ENCODE data around the gene FGD4.

Gene FGD4

DNA sequence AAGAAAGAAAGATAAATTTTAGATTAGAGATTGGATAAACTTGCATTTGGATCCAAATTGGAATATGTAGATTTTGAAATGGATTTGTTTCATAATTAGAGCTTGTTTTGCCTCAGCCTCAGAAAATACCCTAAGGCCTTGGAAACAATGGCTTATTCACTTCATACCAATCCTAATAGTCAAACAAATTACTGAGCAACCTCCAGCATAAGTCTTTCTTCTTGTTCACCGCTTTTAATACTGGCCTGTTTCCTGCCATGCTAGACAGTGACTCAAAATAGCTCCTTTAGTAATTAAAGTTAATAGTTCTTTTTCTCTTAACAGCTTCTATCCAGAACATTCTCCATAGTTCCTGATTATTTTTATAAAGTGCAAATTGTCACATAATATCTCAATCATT, 168.9 kb downstream of the FGD4 start:
- no peak for DNase-seq

DNA sequence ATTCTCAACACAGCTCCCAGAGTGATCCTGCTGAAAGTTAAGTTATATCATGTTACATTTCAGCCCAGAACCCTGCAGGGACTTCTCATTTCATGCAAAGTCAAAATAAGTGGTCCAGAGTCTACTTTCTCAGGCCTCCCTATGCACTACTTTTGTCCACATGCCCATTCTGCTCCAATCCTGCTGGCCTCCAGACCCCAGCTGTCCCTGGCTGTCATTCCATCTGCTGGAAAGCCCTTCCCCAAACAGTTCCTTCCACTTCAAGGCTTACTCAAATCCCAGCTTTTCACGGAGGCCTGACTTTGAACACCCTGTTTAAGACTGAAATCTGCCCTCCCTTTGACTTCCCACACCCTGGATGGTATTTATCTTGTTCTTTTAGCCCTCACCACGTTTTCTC, 169.9 kb downstream of the FGD4 start:
- no peak for DNase-seq

DNA sequence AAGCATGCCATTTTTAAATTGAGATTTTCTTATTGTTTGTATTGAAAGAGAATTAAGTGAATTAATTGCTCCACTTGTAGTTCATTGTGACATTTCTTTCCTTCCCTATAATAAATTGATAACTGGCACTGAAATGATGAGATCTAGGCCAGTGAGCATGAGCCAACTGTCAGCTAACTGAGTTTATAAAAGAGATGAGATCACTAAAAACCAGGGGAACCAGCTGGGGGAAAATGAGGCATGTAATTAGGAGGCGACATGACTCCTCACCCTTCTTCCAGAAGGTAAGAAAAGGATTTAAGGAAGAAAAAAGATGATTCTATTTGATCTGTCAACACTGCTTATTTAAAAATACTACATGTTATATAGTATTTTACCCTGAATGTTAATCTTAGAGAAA, 175.2 kb downstream of the FGD4 start:
- DNase-seq, result no peak

DNA sequence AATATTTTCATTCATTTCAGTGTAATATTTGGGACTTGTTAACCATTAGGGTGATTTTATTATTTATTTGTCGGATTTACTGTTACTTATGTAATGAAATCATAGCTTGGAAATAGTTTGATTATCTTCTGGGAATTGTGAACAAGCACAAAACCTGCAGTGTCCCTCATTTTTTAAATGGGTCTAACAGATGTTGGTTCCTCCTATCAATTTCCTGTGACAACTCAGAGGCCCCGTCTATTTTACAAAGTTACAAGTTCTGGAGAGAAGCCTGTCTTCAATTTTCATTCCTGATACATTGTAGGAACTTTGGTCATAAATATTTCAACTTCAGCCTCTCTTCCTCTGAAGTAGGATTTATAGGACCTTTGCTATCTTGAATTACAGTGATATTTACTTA, 178.0 kb downstream of the FGD4 start:
- no peak for DNase-seq

DNA sequence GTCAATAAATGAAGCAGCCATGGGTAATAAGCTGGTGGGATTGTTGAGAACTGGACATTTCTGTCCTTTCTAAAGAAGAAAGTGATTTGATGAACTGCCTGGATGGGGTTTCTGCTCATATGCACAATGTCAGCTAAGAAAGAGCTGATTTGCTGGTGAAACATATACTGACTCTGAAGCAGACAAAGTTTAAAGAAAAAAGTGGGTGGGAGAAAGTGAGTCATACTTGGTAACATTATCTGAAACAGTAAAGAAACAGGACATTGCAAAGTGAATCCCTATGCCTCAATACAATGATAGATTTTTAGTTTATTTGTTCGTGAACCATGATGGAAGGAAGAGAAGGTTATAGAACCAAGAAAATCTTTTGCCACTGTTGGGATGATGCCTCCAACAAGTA, 184.2 kb downstream of the FGD4 start:
- DNase-seq, result no peak

DNA sequence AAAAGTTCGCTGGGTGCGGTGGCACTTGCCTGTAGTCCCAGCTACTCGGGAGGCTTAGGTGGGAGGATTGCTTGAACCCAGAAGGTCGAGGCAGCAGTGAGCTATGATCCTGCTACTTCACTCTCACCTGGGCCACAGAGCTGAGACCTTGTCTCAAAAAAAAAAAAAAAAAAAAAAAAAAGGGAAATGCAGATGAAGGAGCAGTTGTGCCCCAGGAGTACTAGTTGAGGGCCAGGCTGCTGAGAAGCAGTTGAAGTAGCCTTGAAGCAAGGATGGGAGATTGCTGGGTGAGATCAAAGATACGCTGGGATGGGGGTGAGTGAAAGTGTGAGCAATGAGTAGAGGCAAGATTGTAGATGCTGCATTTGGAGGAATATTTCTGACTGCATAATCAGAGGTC, 186.3 kb downstream of the FGD4 start:
- DNase-seq, result no peak

DNA sequence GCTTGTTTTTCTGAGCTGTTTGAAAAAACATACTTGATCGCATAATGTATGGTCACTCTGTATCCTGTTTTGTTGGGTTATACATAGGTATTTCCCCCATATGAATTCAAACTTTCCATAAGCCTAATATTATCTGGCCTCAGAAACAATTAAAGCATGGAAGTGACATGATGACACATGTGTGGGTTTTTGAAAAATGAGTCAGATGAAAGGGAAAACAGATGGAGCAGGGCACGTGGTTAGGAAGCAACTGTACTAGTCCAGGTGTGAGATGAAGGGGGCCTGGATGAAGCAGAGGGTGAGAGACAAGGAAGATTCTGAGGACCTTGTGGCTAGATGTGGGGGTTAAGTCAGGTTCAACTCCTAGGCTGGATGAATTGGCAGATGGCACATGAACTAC, 187.0 kb downstream of the FGD4 start:
- DNase-seq, result no peak

DNA sequence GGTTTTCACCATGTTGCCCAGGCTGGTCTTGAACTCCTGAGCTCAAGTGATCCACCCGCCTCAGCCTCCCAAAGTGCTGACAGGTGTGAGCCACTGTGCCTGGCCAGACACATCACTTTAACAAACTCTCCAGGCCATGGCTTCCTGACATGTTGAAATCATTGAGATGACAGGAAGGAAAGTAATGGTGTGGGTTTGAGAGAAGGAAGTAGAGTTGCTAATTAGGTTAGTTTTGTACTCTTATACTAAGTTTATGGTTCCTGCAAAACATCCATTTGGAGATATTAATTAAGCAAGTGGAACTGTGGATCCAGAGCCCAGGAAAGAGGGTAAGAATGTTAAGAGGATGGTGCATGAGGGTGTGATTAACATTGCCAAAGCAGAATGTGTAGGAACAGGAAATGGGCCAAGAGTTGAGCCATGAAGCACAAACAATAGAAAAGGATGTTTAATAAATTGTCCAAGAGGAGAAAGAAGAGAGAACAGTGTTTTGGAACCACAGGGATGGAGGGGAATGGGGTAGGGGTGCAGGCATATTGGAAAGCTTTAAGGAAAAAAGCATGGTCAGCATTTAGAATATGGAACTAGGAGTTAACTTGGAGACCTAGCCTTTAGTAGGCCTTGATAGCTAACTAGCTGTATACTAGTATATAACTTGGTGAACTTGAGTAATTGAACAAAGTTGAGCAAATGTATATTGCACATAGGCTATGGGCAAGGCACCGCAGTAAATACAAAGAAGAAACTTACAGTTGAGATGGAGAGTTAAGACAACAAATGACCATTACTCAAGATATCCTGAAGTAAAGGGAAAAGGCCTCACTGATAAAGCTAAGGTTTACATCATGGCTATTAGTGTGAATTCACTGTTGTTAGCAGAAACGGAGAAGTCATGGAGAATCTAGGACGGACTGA, 188.5 kb downstream of the FGD4 start:
- DNase-seq, result no peak

DNA sequence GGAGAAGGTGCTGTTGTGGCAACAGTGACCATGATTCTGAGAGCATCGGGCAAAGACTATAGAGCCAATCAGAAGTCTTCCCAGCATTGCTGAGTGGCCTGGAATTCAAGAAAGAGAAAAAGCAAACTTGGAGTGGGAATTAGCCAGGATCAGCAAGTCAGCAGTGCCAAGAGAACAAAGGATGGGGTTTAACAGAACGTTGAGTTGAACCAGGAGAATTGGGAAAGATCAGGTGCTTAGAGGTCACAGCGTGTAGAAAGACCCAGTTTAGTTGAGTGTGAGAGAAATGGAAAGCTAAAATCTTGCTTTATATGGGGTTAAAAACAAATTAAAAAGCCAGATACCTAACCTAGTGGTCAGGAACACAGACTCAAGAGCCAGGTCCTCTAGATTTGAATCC, 189.2 kb downstream of the FGD4 start:
- no peak for DNase-seq

DNA sequence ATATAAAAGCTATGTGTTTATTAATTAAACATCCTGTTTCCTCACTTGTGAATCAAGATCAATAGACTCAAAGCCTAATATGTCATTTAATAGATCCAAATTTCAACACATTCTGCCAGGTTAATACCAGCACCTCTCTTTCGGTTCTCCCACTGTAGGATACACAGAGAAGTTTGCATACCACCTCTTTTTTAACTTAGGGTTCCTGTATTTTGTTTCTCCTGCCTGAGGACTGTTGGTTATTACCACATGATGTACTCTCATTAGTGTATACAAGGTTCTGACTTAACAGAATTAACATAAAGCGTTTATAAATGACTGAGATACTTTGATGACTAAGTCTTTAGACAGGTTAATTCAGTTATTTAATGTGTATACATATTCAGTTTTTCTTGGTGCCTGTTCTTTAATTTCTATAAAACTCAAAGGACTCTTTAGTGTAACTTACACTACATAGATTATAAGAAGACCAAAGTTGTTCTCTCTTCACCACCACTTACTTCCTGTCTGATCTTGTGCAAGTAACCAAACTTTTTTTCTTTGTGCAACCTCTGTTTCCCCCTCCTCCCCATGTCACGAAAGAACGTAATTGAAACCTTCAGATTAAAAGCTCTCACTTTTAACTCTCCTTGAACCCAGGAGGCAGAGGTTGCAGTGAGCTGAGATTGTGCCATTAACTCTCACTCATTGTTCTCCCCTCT, 190.0 kb downstream of the FGD4 start:
- no peak for DNase-seq

DNA sequence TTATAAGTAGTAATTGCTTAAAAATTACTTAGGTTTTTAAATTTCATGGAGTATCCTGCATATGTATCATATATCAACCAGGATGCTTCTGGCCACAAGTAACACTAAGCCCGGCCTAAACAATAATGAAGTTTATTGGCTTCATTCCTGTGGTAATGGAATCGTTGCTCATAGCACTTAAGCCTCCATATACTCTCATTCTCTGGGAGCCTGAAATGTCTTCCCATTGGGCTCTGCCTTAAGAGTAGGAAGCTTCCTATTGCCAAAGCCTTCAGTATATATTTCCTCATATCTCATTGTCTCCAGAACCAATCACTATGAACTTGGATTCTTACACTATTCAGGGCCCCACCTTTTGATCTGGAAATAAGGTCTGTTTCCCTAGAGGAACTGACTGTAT, 195.9 kb downstream of the FGD4 start:
- no peak for DNase-seq

DNA sequence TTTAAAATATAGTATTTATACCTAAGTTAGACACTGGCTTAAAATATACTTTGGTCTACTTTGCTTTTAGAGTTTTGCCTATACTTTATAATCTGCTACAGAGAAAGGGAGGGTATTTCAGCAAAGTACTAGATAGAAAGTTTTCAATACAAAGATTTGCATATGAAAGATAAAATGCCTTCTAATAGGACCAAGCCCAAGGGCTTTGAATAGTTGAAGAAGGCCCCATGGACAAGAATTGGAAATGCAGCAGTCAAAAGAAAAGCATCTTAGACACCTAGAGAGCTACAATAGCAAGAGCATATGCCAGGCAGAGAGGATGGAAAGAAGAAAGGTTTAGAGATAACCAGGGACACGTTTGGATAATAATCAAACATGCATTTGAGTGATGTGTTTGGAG, 196.7 kb downstream of the FGD4 start:
- no peak for DNase-seq

DNA sequence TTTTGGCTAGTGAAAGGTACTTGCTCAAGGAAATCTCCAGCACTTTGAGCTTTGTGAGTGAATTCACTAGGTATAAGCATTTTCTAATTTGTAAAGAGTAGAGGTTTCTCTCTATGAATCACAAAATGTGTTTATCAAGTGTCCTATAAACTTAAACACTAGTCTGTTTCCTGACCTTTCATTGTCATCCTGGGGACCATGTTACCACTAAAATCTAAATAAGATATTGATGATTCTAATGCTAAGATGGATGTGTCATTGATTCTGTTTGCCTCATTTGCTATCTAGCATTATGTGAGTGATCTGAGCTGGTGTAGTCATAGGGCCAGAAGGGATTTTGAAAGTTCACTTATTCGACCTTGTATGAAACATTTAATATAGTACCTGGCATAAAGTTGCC, 199.3 kb downstream of the FGD4 start:
- no peak for DNase-seq

DNA sequence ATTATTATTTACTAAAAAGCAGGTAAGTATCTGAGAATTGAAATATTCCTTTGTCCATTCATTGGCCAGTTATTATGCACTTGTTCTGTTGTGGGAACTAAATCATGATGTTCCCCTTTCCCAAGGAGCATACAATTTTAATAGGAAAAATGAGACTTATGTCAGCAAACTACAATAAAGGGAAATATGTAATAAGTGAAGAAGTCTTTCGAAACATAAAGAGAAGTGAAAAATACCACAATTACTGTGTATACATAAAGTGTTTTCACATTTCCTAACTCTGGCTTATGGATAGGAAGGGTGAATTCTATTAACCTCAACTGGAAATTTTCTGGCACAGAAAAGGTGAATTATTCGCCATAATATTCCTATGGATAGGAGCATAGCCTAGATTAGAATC, 201.3 kb downstream of the FGD4 start:
- no peak for DNase-seq

DNA sequence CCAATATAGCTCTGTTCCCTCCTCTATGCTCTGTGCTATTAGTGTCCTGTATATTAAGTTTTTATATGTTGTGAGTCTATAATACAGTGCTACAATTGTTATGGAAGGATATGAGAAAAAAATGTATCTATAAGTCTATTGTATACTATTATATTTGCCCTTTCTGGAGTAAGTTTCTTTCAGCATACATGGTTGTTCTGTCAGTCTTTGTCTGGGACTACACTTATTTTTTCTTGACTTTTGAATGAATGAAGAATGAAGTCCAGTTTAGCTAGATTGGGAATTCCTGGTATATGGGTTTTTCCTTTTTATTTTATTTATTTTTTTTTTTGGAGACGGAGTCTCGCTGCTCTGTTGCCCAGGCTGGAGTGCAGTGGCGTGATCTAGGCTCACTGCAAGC, 203.7 kb downstream of the FGD4 start:
- DNase-seq, result no peak

DNA sequence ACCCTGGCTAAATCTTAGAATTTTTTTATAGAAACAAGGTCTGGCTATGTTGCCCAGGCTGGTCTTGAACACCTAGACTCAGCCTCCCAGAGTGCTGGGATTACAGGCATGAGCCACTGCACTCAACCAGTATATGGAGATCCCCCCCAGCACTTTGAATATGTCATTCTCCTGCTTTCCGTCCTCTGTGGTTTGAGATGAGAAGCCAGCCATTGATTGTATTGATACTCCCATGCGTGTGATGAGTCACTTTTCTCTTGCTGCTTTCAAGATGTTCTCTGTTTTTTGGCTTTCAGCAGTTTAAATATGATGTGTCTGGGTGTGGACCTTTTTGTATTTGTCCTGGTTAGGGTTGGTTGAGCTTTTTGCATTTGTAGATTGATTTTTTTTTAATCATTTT, 204.5 kb downstream of the FGD4 start:
- no peak for DNase-seq

DNA sequence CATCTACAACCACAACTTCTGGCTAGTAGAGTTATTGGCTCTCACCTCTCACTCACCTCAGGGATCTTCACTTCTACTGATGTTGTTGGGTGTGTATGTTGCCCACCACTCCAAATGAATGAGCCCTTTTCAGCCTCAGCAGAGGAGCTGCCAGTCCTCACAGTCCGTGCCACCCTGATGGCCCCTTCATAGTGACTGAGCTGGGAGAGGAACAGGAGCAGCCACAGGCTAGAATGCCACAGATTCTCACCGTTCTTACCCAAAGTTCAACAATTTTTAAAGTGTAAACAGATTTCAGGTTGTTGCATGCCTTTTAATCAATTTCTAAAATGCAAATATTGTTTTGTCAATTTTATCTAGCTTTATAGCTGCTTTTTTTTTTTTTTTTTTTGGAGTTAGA, 205.2 kb downstream of the FGD4 start:
- no peak for DNase-seq

DNA sequence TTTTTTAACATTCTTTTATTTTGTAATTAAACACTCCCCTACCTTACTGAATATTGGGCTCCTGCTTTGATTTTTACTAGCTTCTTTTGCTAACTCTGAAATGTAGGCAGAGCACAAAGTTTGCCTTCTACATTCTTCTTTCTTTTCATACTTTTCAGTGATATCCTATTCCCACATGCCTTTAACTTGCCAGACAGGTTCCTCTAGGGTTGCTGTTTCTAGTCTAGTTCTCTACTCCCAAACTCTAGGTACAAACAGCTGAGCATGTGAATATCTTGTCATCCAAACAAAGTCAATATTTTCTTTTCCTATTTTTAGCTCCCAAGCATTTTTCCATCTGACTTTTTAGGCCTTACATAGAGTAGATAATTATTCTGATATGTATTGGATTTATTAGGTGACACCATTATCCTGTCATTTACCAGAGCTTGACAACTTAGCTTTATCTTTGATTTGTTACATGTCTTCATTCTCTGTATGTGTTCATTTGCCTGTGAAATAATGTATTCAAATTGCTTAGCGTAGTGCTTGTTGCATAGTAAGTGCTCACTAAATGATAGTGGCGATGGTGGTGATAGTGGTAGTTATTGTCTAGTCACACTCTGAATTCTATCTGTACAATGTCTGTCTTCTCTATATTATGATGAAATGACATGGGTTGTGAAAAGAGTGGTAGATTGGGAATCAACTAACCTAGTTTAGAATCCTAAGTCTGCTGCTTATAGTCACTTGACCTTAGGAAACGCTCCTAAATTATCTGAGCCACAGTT, 206.2 kb downstream of the FGD4 start:
- DNase-seq, result no peak

DNA sequence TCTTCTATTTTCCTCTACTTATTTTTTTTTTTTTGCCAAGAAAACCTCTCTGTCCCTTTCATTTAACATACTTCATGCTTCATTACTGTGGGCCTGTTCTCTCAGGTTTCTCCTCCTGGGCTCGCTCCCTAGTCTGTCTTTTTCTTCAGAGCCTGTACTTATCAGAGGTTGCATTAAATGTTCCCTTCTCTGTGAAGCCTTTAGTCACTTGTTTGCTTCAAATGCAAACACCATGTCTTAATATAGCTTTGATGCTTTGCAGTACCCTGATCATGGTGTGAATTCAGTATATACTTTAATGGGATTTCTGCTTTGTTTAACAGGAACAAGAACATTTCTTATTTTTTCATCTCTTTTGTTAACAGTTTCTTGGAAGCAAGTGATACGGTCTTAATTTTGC, 207.1 kb downstream of the FGD4 start:
- no peak for DNase-seq

DNA sequence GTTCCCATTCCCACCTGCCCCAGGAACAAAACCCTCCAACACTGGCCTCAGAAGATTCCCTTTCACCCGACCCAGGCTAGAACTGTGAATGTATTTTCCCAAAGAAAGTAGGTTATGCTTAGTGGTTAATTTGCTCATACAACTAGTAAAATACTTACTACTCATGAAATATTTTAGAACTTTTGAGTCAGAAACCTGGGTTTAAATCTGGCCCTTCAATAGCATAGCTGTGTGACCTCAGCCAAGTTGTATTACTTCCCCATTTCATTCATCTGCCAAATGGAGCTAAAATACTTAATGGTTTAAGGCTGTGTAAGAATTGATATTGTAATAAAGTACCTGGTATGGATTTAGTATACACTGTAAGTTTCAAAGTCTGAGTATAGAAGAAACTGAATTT, 210.6 kb downstream of the FGD4 start:
- DNase-seq, result no peak

DNA sequence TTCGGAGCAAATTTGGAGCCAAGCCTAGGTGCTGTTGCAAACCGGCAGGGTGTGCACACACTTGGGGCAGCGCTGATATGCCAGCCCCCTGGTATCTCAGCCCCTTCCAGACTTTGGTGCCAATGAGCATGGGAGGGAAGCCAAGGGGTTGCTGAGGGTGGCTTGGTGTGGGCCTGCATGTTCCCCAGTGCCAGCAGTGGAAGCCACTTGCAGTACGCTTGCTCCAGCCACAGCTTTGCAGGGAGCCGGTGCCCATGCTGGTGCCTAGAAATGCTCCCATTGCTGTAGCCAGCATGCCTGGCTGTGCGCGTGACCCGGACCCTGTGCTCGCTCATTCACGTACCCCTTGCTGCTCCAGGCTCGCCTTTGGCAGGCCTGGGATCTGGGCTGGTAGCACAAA, 212.6 kb downstream of the FGD4 start:
- no peak for DNase-seq

DNA sequence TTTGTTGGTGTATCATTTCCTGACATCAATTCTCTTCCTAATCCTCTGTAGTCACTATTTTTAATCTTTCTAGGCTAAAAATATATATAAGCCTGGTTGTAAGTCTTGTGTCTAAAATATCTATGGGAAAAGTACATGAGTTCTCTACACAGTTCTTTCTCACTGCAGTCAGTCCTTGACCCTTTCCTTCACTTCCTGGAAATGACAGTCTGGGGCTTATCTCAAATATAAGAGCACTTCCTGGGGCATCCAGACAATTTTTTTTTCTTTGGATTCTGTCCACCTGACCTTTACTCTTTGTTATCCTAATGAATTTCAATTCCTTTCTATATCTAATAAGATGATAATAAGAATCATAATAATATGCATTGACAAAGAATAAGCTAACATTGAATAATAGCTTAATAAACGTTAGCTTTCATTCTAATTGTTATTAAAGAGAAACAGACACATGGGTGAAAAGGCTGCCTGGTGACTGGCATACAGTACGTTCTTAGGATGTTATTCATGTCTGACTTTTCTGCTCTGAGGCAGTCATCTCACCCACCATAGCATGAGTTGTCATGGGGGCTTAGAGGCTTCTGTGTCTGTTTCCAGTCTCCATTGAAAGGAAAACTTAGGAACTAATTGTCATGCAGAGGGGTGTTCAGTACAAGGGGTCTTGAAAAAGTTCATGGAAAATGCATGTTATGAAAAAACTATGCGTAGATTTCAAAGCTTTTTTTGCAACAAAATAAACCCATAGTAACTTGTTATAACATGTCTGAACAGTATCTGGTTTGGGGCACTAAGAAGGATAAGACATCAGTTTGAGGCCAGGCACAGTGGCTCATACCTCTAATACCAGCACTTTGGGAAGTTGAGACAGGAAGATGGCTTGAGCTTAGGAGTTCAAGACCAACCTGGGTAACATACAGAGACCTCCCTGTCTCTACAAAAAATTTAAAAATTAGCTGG, 213.6 kb downstream of the FGD4 start:
- no peak for DNase-seq

DNA sequence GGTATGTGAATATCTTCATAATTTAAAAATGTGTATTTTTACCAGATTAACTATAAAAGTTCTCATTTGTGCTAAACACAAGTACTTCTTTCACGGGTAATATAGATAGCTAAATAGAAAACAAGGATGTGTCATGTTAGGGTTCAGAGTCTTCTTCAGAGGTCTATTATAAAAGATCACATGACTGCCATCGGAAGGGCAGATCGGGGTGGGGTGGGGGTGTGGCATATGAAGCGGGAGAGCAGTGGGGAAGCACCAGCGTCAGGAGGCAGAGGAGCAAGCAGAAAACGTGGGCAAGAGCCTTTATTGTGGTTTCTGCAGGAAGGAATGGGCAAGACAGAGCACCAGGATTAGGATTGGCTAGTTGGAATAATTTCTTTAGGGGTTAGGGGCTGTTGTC, 216.1 kb downstream of the FGD4 start:
- DNase-seq, result no peak
